Amniotic stem cell (primary cell): ENCODE results near the gene LIPN.

Experiments used
- DNase-seq: peaks from one replicate; lab custom pipeline; 2025; lab: John Stamatoyannopoulos, UW

LIPN gene

GRCh38 chr10:88827671-88828070, 67.9 kb downstream of the LIPN start:
- DNase-seq: no peak

GRCh38 chr10:88828310-88828709, 68.5 kb downstream of the LIPN start:
- DNase-seq: no peak
